HG03469 (cell line): Measurements from ENCODE around the gene MARCHF11.

Source experiments
- ATAC-seq: cut with Tn5 transposase; IDR thresholded peaks from one replicate; pipeline ENCODE4 v1.9.1; 2021; ENCODE audit warnings: mild to moderate bottlenecking, moderate library complexity, moderate number of reproducible peaks; ENCODE audit not compliant: unreplicated experiment

The MARCHF11 gene

DNA sequence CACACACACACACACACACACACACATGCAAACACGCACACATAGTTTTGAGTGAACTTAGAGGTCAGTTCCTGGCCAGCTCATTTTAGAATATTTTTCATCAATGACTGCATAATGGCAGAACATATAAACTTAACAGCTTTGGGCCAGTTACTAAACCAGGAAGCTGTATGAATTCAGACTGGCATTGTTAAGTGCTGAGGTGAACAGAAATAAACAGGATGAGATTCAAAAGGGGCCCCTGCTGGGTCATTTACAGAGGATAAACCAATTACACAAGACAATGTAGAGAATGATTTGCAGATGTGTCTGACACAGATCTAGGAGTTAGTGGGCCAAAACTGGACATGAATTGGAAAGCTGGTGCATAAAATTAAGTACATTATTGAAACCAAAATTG, 44.6 kb downstream of the MARCHF11 start:
- no peak for ATAC-seq

DNA sequence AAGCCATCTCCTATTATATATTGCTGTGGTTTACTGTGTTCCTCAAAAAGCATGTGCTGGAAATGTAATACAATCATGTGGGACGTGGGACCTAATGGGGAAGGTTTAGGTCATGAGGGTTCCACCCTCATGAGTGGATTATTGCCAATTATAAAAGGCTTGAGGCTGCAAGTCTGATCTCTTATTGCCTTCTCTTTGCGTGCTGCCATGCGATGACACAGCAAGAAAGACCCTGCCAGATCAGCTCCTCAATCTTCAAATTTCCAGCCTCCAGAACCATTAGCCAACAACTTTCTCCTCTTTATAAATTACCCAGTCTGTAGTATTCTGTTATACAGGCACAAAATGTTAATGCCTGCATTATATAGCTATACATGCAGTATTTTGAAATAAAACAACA, 45.4 kb downstream of the MARCHF11 start:
- ATAC-seq = no peak

DNA sequence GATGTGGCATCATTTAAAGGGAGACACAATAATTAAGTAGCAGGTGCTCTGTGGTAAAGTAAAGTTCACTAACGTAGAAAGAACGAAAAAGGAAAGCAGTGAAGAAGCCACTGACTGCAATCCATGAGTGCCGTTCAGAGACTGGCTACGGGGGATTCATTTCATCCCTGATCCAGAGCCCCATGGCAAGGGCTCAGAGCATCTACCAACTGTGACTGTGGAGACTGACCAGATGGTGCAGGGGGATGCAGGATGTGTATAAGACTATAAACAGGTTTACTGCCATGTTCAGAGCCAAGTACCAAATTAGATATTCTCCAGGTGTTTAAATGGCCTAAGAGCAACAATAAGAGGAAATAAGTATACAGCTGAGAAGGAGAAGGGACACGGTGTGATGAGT, 47.7 kb downstream of the MARCHF11 start:
- no peak for ATAC-seq

DNA sequence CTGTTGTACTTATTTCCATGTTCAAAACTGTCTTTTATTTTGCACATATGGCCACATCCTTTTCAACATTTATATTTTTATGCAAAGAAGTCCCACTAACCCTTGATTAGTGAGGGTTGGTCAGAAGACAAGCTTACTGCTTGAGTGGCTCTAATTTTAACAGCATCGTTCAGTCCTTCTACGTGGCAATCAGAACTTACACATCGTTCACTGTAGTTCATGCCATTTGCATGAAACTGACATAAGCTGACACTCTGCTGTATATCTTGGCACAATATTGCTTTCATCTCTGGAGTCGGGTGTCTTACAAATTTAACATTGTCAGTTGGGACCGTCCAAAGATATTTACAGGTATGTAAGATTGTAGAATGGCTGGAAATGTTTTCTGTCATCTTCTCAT, 50.6 kb downstream of the MARCHF11 start:
- ATAC-seq = no peak

DNA sequence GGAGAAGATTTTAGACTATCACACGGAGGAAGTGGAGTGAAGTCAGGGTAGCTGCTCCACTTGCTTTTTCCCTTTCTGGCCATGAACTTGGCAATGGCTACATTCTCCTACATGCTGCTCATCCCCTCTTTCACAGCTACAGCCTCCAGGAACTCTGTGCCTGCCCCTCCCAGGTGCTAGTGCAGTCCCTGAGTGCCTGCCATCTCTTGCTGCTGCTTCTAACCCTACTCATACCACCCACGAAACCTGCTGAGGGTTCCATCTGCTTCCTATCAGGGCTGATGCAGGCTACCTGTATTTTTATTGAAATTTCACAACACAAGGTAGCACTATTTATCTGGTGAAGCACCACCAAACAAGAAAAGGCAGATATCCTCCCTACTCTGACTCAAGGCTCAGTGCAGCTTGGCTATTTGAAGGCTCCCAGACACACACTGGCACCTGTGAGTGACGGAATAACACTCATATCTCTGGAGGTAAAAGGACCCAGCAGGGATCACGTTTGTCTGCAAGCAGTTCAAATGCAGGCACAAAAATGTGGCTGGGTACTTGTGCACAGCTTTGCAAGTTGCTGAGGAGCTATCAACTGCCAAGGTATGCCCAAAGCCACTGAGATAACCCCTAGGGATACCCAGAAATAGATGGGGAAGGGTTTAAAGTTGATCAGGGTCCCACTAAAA, 51.6 kb downstream of the MARCHF11 start:
- ATAC-seq = no peak

DNA sequence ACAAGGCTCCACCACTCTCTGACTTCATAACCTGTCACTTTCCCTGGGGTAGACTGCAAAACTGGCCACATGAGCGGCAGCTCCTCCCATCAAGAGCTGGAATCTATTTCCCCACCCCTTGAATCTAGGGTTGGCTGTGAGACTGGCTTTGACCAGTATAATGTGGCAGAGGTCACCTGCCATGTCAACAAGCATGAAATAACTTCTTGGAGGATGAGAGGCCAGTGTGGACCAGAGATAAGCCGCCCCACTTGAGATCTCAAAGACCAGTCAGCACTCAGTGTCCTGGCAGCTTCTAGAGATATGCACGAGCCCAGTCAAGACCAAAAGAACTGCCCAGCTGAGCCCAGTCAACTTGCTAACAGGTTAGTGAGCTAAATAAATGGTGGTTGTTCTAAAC, 59.0 kb downstream of the MARCHF11 start:
- no peak for ATAC-seq

DNA sequence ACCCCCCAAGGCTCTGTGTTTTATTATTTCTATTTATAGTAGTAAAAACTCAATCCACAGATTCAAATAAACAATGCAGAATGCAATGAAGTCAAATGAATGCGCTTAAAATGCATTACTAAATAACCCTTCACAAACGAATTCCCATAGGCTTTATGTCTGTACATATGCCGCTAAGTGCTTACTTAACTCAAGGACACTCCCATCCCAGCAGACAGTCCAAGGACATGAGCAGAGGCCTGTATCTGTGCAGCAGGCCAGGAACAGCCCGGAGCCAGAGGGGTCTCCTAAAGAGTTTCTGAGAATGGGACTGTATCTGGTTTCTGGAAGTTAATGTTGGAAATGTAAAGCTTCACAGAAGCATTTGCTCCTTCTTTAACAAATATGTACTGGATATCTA, 59.8 kb downstream of the MARCHF11 start:
- ATAC-seq = no peak

DNA sequence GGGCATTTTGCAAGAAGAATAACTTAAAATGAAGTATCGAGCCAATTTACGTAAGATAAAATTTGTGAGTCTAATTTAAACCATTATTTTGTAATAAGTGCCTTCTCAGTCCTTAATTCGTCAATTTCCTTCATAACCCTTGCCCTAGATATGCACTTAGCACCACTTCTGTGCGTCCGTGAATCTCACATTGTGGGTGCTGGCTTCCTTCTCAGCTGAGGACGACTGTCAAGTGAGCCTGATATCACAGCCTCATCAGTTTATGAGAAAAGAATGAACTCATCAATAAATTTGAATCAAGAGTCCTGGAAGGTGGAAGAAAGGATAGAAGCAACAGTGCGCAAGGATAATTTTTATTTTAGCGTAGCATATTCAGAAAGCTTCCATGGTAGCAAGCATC, 64.5 kb downstream of the MARCHF11 start:
- no peak for ATAC-seq

DNA sequence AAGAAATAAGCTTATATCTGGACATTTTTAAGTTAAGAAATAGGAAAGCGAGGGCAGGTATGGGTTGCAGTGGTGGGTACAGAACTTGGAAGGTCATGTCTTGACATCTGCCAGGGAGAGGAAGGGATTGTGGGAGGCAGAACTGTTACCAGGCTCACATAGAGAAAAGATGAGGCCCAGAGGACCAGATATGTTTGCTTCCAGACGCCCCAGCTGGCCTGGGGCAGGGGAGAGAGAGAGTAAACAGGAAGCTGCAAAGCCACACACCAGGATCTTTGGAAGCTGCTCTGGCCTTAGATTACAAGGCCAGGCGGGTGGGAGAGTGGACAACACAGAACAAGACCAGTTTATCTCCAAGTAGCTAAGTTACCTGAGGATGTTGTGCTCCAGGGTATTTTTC, 71.2 kb downstream of the MARCHF11 start:
- no peak for ATAC-seq

DNA sequence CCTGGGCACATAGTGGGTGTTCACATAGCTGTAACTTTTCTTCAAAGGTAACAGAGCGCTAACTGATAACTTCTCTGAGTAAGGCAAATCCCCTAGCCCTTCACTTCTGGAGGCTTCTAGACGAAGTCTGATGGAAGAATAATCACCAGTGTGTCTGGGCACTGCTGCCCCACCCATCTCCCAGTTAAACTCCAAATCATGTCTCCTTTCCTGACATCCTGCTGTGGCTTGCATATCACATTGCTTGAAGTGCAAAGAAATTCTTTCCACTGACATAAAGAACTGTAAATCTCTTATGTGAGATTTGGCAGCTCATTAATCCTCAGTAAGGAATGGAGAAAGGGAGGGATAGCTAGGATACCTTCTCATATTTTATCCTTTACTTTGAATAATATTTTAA, 74.6 kb downstream of the MARCHF11 start:
- no peak for ATAC-seq

DNA sequence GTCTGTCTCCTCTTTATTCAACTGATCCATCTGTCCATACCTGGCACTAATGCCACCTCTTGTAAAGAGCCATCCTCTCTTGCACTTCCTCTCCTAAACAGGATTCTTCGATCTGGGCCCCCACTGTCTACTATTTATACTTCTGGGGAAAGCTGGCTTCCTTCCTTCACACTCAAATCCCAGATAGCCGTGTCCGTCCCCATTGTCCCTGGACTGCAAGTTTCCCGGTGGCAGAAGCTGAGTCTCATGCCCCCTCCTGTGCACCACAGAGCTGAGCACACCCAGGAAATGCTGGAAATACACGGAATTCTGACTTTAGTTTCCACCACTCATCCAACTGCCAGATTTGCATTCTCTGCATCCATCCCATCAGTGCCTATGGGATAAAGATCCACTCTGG, 84.0 kb downstream of the MARCHF11 start:
- no peak for ATAC-seq

DNA sequence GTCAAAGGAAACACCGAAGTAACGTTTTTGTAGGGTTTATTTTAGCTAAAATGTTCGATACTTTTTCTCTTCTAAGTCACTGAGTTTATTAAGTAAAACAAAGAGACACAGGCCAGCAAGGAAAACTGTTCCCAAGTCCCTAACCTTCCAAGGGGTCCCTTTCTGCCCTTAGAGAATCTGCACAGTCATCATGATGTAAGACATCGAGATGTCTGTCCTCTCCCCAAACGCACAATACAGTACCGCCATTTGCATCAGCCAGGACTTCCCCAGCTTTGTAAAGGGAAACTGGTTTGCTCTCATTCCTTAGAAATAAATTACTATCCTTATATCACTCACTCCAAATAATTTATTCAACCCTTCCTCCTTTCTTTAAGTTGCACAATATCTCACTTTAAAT, 89.3 kb downstream of the MARCHF11 start:
- no peak for ATAC-seq

DNA sequence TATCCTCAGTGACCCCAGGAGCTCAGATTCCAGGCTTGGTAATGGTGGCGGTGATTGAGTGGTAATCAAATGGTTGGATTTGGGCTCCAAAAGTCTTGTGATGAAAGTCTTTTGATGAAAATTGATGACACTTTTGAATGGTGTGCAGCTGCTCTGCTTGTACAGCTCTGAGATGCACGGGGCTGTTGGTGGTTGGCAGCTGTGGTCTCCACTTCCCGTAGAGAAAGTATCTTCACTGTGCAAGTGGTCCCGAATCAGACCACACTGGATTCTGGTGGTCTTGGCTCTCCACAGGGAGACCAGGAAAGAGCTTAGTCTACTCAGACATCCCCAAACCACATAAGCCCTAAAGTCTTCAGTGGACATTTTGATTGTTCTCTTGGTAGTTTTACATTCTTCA, 96.6 kb downstream of the MARCHF11 start:
- no peak for ATAC-seq

DNA sequence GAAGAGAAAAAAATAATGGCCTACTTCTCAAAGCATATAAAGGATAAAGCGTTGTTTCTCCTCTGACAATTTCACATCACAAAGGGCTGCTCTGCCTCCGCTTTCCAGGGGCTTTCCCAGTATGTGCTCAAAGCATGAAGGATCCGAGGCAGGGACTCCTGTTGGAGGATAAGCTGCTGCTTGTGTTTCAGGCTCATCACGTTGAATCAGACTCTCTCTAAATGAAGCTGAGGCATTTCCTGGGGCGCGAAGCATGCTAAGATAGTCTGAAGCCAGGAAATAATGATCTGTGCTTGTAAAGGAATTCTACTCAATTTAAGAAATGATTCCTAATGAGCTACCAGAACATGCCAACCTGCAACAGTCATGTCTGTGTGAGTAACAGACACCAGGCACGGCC, 97.5 kb downstream of the MARCHF11 start:
- ATAC-seq = no peak

DNA sequence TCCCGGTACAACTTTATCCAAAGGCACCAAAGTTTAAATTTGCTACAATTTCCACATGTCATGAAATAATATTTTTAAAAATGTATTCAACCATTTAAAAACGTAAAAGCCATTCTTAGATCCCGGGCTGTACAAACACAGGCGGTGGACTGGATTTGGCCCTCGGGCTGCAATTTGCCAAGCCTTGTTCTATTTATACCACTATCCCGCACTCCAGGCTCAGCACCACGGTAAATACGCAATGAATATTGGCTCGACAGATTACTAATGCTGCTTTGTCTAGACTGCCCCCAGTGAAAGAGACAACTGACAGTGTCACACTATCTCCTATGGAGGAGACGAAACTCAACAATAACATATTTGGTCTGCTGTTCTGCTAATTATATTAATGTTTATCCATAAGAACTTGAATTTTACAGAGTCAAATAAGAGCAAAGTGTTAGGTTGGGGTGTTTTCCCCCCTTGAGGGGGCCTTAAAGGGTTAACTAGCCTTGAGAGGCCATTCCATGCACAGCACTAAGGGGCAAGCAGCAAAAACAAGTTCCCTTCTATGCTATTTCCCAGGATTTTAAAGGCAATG, 98.1 kb downstream of the MARCHF11 start:
- ATAC-seq = no peak

DNA sequence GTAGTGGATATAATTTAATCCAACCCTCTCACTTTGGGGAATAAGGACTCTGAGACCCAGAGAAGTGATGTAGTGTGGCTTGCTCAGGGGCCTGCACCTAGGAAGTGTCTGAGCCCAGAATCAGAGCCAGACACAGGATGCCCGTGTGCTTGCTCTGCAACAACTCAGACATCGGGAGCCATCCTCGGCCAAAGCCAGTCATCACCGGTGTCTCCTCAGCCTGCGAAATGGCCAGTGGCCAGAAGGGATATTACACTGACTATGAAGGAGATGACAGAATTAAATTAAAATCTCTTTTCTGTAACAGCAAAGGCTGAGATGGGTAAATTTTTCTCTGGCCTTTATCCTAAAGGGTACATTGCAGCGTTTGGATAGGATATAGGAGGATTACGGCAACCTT, 102.9 kb downstream of the MARCHF11 start:
- ATAC-seq = no peak

DNA sequence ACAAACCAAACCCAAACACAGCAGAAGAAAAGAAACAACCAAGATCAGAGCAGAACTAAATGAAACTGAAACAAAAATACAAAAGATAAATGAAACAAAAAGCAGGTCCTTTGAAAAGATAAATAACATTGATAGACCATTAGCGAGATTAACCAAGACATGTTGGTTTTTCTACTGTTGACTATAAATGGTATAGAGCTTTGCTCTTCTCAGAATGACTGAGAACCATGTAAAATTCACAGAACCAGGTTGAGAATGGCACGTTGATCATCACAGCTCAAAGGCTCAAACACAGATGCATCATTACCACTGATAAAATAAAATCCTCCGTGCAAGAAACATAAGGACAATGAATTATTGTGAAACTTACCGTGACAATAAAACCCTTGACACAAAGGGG, 105.2 kb downstream of the MARCHF11 start:
- ATAC-seq = no peak

DNA sequence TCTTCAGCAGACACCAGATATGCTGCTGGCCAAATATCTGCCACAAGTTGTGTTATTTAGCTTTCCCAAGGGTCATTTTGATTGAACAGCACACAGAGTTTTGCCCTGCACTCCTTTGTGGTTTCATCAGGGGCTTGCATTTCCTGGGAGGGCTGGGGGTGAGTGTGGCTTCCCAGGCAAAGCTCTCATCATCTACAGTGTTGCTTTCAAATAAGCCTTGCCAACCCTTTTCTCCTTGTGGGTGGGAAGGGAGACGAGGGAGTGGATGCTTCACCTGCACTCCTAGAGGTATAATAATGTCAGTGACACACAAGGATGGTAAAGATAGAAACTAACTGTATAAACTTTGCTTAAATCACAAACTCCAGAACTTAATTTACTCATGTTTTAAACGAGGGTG, 107.0 kb downstream of the MARCHF11 start:
- no peak for ATAC-seq

DNA sequence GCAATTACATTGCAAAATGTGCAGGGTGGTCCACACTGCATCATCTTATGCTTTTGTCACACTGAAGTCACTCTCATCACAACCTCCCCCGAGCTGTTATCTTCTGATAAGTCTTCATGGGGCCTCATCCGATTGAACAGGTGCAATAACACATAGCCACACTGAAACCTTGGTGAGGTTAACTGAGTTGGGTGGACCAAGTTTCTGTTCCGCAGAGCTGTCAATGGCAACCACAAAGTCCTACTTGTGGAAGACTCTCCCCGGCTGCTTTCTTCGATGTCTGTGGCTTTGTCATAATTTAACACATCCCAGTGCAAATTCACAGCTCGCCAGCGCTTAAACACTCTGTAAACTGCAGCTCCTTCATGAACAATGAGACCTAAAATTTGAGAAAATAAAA, 112.2 kb downstream of the MARCHF11 start:
- no peak for ATAC-seq

DNA sequence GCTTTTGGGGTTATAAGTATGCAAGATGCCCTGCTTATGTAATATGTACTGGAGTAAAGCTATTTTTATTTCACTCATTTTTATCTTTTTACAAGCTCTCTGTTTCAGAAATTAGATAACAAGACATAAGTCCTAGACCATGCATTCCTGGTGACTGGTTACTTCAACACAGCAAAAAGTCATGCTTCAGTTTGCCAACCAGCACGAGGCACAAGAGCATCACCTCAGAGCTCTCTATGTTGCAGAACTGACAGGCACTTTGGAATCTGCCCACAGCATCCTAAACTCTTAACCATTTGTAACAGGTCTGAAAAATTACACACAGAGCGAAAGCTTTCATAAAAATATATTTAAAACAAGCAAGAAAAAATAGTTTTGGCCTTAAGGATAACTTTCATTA, 112.8 kb downstream of the MARCHF11 start:
- ATAC-seq = no peak

DNA sequence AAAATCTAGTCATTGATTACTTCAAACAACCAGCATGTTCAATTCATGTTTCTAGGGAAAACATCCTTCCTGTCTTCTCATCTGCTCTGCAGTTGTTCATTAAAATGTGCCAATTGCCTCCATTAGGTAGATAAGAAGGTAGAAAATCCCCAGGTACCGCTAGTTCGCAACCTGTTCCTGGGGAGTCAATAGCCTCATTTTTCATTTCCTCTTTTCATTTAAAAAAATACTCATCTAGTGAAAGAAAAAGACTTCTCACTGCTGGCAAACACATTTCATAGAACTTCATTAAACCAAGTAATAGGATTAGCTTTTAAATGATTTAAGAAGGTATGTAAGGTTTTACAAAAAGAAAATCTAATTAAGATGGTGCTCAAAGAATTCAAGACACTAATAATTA, 113.3 kb downstream of the MARCHF11 start:
- ATAC-seq = no peak

DNA sequence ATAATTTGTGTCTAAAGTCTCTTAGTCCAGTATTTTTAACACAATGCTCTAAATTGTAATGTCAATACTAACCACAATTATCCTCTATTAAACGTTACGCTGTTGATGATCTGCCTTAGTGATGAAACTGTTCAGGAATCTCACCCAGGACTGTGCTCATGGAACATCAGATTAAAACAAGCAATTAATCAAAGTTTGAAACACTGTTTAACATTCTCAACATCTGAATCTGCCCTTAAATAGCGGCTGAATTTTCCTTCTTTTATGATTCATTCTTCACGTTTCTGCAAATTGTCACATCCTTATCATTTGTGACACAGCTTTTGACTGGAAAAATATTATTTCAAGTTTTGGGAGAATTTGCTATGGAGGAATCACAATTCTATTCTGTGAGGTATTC, 113.8 kb downstream of the MARCHF11 start:
- ATAC-seq = no peak
